Measurements from ENCODE around the gene CDC42BPB. TPM values are rescaled to one million over a fixed set of nuclear protein-coding genes. Genes with fewer than 3 reads are reported as not detected.

CDC42BPB gene
- total and polyA plus RNA-seq, 2 of the 13 experiments (the other 11 are each of a cell fraction or from before 2014, with no cell fraction given): 19.7 to 32.3 TPM

DNA sequence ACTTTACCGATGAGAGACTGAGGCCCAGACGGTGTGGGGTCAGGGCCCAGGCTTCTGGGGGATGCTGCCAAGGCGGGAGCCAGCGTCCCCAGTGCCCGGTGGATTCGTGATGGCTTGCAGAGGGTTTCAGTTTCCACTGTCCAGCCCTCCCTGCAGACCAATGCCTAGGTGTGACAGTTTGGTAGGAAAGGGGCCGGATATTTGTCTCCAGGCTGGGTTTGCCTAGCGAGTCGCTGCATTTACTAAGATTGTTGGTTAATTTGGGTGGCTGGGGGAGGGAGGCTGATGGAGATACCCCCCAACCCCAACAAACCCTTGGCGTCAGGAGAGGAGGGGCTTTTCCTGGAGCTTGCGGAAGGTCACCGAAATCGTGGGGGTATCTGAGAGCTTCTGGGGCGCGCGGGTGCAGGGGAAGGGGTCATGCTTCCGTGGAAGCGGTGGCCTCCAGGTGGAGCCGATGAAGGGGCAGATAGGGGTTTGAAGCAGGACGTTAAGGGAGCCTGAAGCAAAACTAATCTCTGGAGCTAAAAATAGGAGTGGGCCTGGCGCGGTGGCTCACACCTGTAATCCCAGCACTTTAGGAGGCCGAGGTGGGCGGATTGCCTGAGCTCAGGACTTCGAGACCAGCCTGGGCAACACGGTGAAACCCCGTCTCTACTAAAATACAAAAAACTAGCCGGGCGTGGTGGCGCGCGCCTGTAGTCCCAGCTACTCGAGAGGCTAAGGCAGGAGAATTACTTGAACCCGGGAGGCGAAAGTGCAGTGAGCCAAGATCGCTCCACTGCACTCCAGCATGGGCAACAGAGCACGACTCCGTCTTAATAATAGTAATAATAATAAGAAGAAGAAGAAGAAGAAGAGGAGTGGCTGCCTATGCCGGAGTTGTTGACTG lies 1.1 kb upstream of the CDC42BPB start (continued):
- TF ChIP-seq, protein P1, sequence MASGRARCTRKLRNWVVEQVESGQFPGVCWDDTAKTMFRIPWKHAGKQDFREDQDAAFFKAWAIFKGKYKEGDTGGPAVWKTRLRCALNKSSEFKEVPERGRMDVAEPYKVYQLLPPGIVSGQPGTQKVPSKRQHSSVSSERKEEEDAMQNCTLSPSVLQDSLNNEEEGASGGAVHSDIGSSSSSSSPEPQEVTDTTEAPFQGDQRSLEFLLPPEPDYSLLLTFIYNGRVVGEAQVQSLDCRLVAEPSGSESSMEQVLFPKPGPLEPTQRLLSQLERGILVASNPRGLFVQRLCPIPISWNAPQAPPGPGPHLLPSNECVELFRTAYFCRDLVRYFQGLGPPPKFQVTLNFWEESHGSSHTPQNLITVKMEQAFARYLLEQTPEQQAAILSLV (CRISPR knock-in tag; IDR thresholded peaks at IDR 0.05; ENCODE audit: borderline replicate concordance): peak; percentile 13; the same call in 1 of the 2 replicates
- TF ChIP-seq MED1 (CRISPR knock-in tag; IDR thresholded peaks at IDR 0.05) (no peak), SOX5 (CRISPR knock-in tag; IDR thresholded peaks at IDR 0.05; ENCODE audit: borderline replicate concordance) (no peak), CCAR2 (optimal IDR thresholded peaks at IDR 0.05; ENCODE audit: low read depth, low read length) (no peak), XBP1 (CRISPR knock-in tag; IDR thresholded peaks at IDR 0.05) (no peak), MYC (CRISPR knock-in tag; IDR thresholded peaks at IDR 0.05; ENCODE audit: borderline replicate concordance) (no peak), TCF7L2 (IDR thresholded peaks at IDR 0.05; ENCODE audit: low read depth, low read length) (no peak), U2AF1 (optimal IDR thresholded peaks at IDR 0.05; ENCODE audit: low read depth, low read length) (no peak), HDAC1 (CRISPR knock-in tag; IDR thresholded peaks at IDR 0.05) (peak; percentile 1; the same call in 1 of the 2 replicates), NR2F1 (CRISPR knock-in tag; IDR thresholded peaks at IDR 0.05) (no peak), ARHGAP35 (CRISPR knock-in tag; IDR thresholded peaks at IDR 0.05; ENCODE audit: borderline replicate concordance) (0 out of 2 replicates have a peak, but pooled peaks have one; percentile 10), NR2C2 (CRISPR knock-in tag; IDR thresholded peaks at IDR 0.05; ENCODE audit: borderline replicate concordance) (no peak), ZNF772 (CRISPR knock-in tag; IDR thresholded peaks at IDR 0.05) (no peak), XRCC5 (optimal IDR thresholded peaks at IDR 0.05; ENCODE audit: low read length) (no peak), SIX4 (CRISPR knock-in tag; IDR thresholded peaks at IDR 0.05) (no peak), ZNF670 (CRISPR knock-in tag; IDR thresholded peaks at IDR 0.05; ENCODE audit: borderline replicate concordance) (peak; percentile 46; the same call in 1 of the 2 replicates), HOXA5 (CRISPR knock-in tag; IDR thresholded peaks at IDR 0.05) (no peak), ZFY (CRISPR knock-in tag; IDR thresholded peaks at IDR 0.05) (0 out of 2 replicates have a peak, but pooled peaks have one; percentile 49), FOXA3 (CRISPR knock-in tag; IDR thresholded peaks at IDR 0.05) (no peak), LCORL (IDR thresholded peaks at IDR 0.05) (no peak), LCORL (CRISPR knock-in tag; IDR thresholded peaks at IDR 0.05) (peak; percentile 60; the same call in 1 of the 2 replicates), ZNF574 (CRISPR knock-in tag; IDR thresholded peaks at IDR 0.05) (no peak)
- TF ChIP-seq, protein P2, sequence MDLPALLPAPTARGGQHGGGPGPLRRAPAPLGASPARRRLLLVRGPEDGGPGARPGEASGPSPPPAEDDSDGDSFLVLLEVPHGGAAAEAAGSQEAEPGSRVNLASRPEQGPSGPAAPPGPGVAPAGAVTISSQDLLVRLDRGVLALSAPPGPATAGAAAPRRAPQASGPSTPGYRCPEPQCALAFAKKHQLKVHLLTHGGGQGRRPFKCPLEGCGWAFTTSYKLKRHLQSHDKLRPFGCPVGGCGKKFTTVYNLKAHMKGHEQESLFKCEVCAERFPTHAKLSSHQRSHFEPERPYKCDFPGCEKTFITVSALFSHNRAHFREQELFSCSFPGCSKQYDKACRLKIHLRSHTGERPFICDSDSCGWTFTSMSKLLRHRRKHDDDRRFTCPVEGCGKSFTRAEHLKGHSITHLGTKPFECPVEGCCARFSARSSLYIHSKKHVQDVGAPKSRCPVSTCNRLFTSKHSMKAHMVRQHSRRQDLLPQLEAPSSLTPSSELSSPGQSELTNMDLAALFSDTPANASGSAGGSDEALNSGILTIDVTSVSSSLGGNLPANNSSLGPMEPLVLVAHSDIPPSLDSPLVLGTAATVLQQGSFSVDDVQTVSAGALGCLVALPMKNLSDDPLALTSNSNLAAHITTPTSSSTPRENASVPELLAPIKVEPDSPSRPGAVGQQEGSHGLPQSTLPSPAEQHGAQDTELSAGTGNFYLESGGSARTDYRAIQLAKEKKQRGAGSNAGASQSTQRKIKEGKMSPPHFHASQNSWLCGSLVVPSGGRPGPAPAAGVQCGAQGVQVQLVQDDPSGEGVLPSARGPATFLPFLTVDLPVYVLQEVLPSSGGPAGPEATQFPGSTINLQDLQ (CRISPR knock-in tag; IDR thresholded peaks at IDR 0.05): no peak
